ENCODE measurements around the gene MGMT.

MGMT gene

GRCh38 chr10:129774736-129775401 lies 307.8 kb downstream of the MGMT start:
- no peak for DNase-seq (ENCODE audit: low spot score)

- DNase-seq (ENCODE audit: low spot score), result no peak
Observed at GRCh38 chr10:129775681-129776080, 308.6 kb downstream of the MGMT start.

- DNase-seq (ENCODE audit: low spot score), result no peak
Observed at GRCh38 chr10:129777687-129778086, 310.6 kb downstream of the MGMT start.

GRCh38 chr10:129778571-129778970 lies 311.5 kb downstream of the MGMT start:
- no peak for DNase-seq (ENCODE audit: low spot score)

GRCh38 chr10:129779126-129780111 lies 312.4 kb downstream of the MGMT start:
- no peak for DNase-seq (ENCODE audit: low spot score)

GRCh38 chr10:129780198-129780597 lies 313.2 kb downstream of the MGMT start:
- no peak for DNase-seq (ENCODE audit: low spot score)

- DNase-seq (ENCODE audit: low spot score), result no peak
Observed at GRCh38 chr10:129780901-129781795, 314.1 kb downstream of the MGMT start.

GRCh38 chr10:129784291-129784690 lies 317.2 kb downstream of the MGMT start:
- DNase-seq (ENCODE audit: low spot score), result no peak

GRCh38 chr10:129784891-129785290 lies 317.9 kb downstream of the MGMT start:
- no peak for DNase-seq (ENCODE audit: low spot score)

- no peak for DNase-seq (ENCODE audit: low spot score)
Observed at GRCh38 chr10:129785536-129785981, 318.5 kb downstream of the MGMT start.

GRCh38 chr10:129786216-129786615 lies 319.2 kb downstream of the MGMT start:
- no peak for DNase-seq (ENCODE audit: low spot score)

GRCh38 chr10:129787557-129787956 lies 320.5 kb downstream of the MGMT start:
- no peak for DNase-seq (ENCODE audit: low spot score)

GRCh38 chr10:129788215-129788614 lies 321.2 kb downstream of the MGMT start:
- no peak for DNase-seq (ENCODE audit: low spot score)

- no peak for DNase-seq (ENCODE audit: low spot score)
Observed at GRCh38 chr10:129790715-129791446, 323.8 kb downstream of the MGMT start.

- DNase-seq (ENCODE audit: low spot score), result no peak
Observed at GRCh38 chr10:129792141-129792540, 325.1 kb downstream of the MGMT start.

GRCh38 chr10:129792864-129793263 lies 325.8 kb downstream of the MGMT start:
- DNase-seq (ENCODE audit: low spot score), result no peak

- no peak for DNase-seq (ENCODE audit: low spot score)
Observed at GRCh38 chr10:129793479-129793878, 326.4 kb downstream of the MGMT start.

- no peak for DNase-seq (ENCODE audit: low spot score)
Observed at GRCh38 chr10:129793996-129794395, 327.0 kb downstream of the MGMT start.

- no peak for DNase-seq (ENCODE audit: low spot score)
Observed at GRCh38 chr10:129796710-129797420, 329.8 kb downstream of the MGMT start.

- DNase-seq (ENCODE audit: low spot score), result no peak
Observed at GRCh38 chr10:129799942-129800341, 332.9 kb downstream of the MGMT start.

Measured in germinal center (tissue), 1 donor.